Suprapubic skin (tissue), 3 donors: ENCODE results near the gene ZSWIM4.

Experiments used
- POLR2A ChIP-seq, 2 donors: fragments of 450-650 bp; IDR thresholded peaks; one replicate each; pipeline ENCODE4 v1.6.1; 2017; ENCODE audit warnings: antibody characterized with exemption in 2 of 2, mild to moderate bottlenecking in 2 of 2, moderate library complexity in 2 of 2
- TF ChIP-seq, protein P1 (sequence below), 2 donors: fragments of 200-600 bp in 1 of 2; fragments of 450-650 bp in 1 of 2; sonication (generic) in 1 of 2; IDR thresholded peaks; one replicate each; pipeline ENCODE4 v1.5.1; 2016 to 2019; ENCODE audit warnings: antibody characterized with exemption in 2 of 2, mild to moderate bottlenecking in 1 of 2, moderate library complexity in 1 of 2

DNA sequence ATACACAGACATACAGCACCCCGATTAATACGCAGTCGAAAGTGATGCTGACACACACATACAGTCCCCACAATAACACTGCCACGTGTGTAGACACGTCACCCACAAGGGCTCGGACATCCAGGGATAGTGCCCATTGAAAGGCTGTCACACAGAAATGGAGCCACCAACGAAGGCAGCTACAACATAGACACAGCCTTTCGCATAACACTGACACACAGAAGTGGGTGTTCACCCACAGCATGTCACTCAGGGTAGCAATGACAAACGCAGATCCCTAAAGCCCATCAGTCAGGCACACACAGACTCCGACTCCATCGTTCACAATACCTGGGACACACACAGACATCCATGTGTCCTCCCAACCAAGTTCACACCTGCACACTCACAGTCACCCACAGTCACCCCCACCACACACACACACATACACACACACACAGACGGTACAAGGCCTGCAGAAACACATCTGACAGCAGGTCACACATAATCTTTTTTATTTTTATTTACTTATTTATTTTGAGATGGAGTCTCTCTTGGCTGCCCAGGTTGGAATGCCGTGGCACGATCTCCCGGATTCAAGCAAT, 71.3 kb downstream of the ZSWIM4 start:
- TF ChIP-seq, protein P1, sequence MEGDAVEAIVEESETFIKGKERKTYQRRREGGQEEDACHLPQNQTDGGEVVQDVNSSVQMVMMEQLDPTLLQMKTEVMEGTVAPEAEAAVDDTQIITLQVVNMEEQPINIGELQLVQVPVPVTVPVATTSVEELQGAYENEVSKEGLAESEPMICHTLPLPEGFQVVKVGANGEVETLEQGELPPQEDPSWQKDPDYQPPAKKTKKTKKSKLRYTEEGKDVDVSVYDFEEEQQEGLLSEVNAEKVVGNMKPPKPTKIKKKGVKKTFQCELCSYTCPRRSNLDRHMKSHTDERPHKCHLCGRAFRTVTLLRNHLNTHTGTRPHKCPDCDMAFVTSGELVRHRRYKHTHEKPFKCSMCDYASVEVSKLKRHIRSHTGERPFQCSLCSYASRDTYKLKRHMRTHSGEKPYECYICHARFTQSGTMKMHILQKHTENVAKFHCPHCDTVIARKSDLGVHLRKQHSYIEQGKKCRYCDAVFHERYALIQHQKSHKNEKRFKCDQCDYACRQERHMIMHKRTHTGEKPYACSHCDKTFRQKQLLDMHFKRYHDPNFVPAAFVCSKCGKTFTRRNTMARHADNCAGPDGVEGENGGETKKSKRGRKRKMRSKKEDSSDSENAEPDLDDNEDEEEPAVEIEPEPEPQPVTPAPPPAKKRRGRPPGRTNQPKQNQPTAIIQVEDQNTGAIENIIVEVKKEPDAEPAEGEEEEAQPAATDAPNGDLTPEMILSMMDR (IDR thresholded peaks at IDR 0.05) = no peak
- TF ChIP-seq POLR2A (IDR thresholded peaks at IDR 0.05) = no peak
